Smooth muscle cell (in vitro differentiated cells): ENCODE results near the gene MEGF11. TPM values are rescaled to one million over a fixed set of nuclear protein-coding genes. Genes with fewer than 3 reads are reported as not detected.

Experiments
- DNase-seq: peaks from one replicate; lab custom pipeline; 2025; ENCODE audit not compliant: unreplicated experiment; lab: John Stamatoyannopoulos, UW
- H2AFZ ChIP-seq: fragments of 200-600 bp; sonication (generic); 2 replicates; pipeline ENCODE4 v1.6.0; 2016; ENCODE audit warnings: antibody characterized with exemption, low read depth, mild to moderate bottlenecking
- H3F3A ChIP-seq: fragments of 200-600 bp; sonication (generic); 2 replicates; pipeline ENCODE4 v1.6.0; 2017; ENCODE audit warnings: antibody characterized with exemption, low read depth
- H3K27ac ChIP-seq: fragments of 200-600 bp; sonication (generic); 2 replicates; pipeline ENCODE4 v1.5.1; 2016; ENCODE audit warnings: low read depth, mild to moderate bottlenecking
- H3K27me3 ChIP-seq: fragments of 200-600 bp; sonication (generic); 2 replicates; pipeline ENCODE4 v1.6.1; 2016; ENCODE audit warnings: low read depth, mild to moderate bottlenecking
- H3K36me3 ChIP-seq: fragments of 200-600 bp; sonication (generic); 2 replicates; pipeline ENCODE4 v1.5.1; 2016; ENCODE audit warnings: low read depth
- H3K4me1 ChIP-seq: fragments of 200-600 bp; sonication (generic); 2 replicates; pipeline ENCODE4 v1.5.1; 2016; ENCODE audit warnings: low read depth
- H3K4me2 ChIP-seq: fragments of 200-600 bp; sonication (generic); 2 replicates; pipeline ENCODE4 v1.6.0; 2016; ENCODE audit warnings: mild to moderate bottlenecking
- H3K4me3 ChIP-seq: fragments of 200-600 bp; sonication (generic); 2 replicates; pipeline ENCODE4 v1.5.1; 2016; ENCODE audit warnings: mild to moderate bottlenecking
- H3K79me2 ChIP-seq: fragments of 200-600 bp; sonication (generic); 2 replicates; pipeline ENCODE4 v1.6.0; 2016; ENCODE audit warnings: low read depth, mild to moderate bottlenecking
- H3K9ac ChIP-seq: fragments of 200-600 bp; sonication (generic); 2 replicates; pipeline ENCODE4 v1.6.0; 2016; ENCODE audit warnings: low read depth
- H3K9me3 ChIP-seq: fragments of 200-600 bp; sonication (generic); replicated peaks from 2 replicates; pipeline ENCODE4 v1.5.1; 2016; ENCODE audit warnings: low read depth
- H4K20me1 ChIP-seq: fragments of 200-600 bp; sonication (generic); 2 replicates; pipeline ENCODE4 v1.6.0; 2016; ENCODE audit warnings: low read depth
- WGBS: methylation state at CpG from one replicate; pipeline ENCODE4 v1.1.7; 2016; ENCODE audit warnings: low lambda C conversion rate; 5-methylcytosine and 5-hydroxymethylcytosine counted together
- polyA plus RNA-seq: library from polyadenylated mRNA; unstranded; fragments of >200 nt; fragmentation: Nextera tagmentation; extraction: Ambion mirVana; gene quantifications from 2 replicates; pipeline ENCODE4 v1.2.1, GENCODE V29; 2016
- total RNA-seq: library from RNA; depleted of rRNA; stranded (reverse); fragments of >200 nt; gene quantifications from 2 replicates; pipeline ENCODE4 v1.2.3, GENCODE V29; 2014
- TF ChIP-seq, protein P1 (sequence below): fragments of 200-600 bp; sonication (generic); IDR thresholded peaks from 2 replicates; pipeline ENCODE4 v1.5.1; 2017; ENCODE audit warnings: borderline replicate concordance, mild to moderate bottlenecking, antibody characterized with exemption; ENCODE audit not compliant: insufficient read depth, poor library complexity, severe bottlenecking

MEGF11 gene
- total and polyA plus RNA-seq, 2 experiments from 2014 or later, result 0.08 TPM; not detected in 1

DNA sequence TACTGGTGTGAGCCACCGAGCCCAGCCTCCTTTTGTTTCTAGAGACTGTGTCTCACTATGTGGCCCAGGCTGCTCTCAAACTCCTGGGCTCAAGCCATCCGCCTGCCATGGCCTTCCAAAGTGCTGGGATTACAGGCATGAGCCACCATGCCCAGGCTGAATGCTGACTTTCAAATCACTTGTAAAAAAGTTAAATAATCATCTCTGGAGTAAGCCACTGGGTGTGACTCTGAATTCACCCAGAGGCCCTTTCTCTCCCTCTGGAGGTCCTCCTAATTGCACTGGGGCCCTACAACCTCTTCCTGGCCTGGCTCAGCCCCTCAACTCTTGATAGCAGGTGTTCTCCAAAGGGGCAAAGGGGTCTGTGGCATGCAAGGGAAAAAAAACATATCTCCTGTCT is 54.8 kb downstream of the MEGF11 start:
- no peak overlapping the region for H3K27ac ChIP-seq
- H3K36me3 ChIP-seq, result no peaks in the 10 kb centered on the region
- H3K9me3 ChIP-seq, result no peaks in the 10 kb centered on the region
- no peaks in the 10 kb centered on the region for H3K27me3 ChIP-seq
- no peaks in the 10 kb centered on the region for H3K4me1 ChIP-seq
- no peaks in the 10 kb centered on the region for H3F3A ChIP-seq
- no peak for DNase-seq
- no peak overlapping the region for H3K9ac ChIP-seq
- TF ChIP-seq, protein P1, sequence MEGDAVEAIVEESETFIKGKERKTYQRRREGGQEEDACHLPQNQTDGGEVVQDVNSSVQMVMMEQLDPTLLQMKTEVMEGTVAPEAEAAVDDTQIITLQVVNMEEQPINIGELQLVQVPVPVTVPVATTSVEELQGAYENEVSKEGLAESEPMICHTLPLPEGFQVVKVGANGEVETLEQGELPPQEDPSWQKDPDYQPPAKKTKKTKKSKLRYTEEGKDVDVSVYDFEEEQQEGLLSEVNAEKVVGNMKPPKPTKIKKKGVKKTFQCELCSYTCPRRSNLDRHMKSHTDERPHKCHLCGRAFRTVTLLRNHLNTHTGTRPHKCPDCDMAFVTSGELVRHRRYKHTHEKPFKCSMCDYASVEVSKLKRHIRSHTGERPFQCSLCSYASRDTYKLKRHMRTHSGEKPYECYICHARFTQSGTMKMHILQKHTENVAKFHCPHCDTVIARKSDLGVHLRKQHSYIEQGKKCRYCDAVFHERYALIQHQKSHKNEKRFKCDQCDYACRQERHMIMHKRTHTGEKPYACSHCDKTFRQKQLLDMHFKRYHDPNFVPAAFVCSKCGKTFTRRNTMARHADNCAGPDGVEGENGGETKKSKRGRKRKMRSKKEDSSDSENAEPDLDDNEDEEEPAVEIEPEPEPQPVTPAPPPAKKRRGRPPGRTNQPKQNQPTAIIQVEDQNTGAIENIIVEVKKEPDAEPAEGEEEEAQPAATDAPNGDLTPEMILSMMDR, result no peak
- H2AFZ ChIP-seq, result no peak overlapping the region
- no peak overlapping the region for H3K4me3 ChIP-seq
- H4K20me1 ChIP-seq, result no peaks in the 10 kb centered on the region
- H3K79me2 ChIP-seq, result no peaks in the 10 kb centered on the region
- 91% methylated on average over 2 of the region's 2 CpGs for WGBS
- H3K4me2 ChIP-seq, result no peak overlapping the region

- TF ChIP-seq, protein P1, result no peak
- Histone ChIP-seq H3F3A (no peaks in the 10 kb centered on the region), H3K36me3 (no peaks in the 10 kb centered on the region), H2AFZ (no peak overlapping the region), H3K4me1 (no peaks in the 10 kb centered on the region), H3K4me3 (no peak overlapping the region), H4K20me1 (no peaks in the 10 kb centered on the region), H3K9ac (peak overlapping the region; percentile 73), H3K27me3 (no peaks in the 10 kb centered on the region), H3K27ac (peak overlapping the region; percentile 94), H3K79me2 (no peaks in the 10 kb centered on the region), H3K4me2 (peak overlapping the region; percentile 72), H3K9me3 (no peaks in the 10 kb centered on the region)
- DNase-seq, result no peak
- 15% methylated on average over 2 of the region's 2 CpGs for WGBS
These were observed 56.9 kb downstream of the MEGF11 start for GRCh38 chr15:66196602-66197001.

GRCh38 chr15:66195621-66196230 is 57.8 kb downstream of the MEGF11 start:
- no peak for DNase-seq
- no peaks in the 10 kb centered on the region for H3K27me3 ChIP-seq
- WGBS, result 90% methylated on average over 10 of the region's 10 CpGs
- H4K20me1 ChIP-seq, result no peaks in the 10 kb centered on the region
- no peak overlapping the region for H3K4me3 ChIP-seq
- H2AFZ ChIP-seq, result no peak overlapping the region
- H3K4me1 ChIP-seq, result no peaks in the 10 kb centered on the region
- peak overlapping the region; percentile 94 for H3K27ac ChIP-seq
- H3F3A ChIP-seq, result no peaks in the 10 kb centered on the region
- no peak overlapping the region for H3K4me2 ChIP-seq
- H3K79me2 ChIP-seq, result no peaks in the 10 kb centered on the region
- no peak overlapping the region for H3K9ac ChIP-seq
- no peaks in the 10 kb centered on the region for H3K9me3 ChIP-seq
- TF ChIP-seq, protein P1, result no peak
- H3K36me3 ChIP-seq, result no peaks in the 10 kb centered on the region

GRCh38 chr15:66193066-66193465 is 60.5 kb downstream of the MEGF11 start:
- no peak for DNase-seq
- no peaks in the 10 kb centered on the region for H4K20me1 ChIP-seq

More at GRCh38 chr15:66193066-66193465, 60.5 kb downstream of the MEGF11 start:
- H3K4me2 ChIP-seq, result no peak overlapping the region
- H3K36me3 ChIP-seq, result no peaks in the 10 kb centered on the region
- no peaks in the 10 kb centered on the region for H3K9me3 ChIP-seq
- TF ChIP-seq, protein P1, result no peak
- WGBS, result 62% methylated on average over 3 of the region's 3 CpGs
- peaks cover 8% of the 10 kb centered on the region for H3K4me1 ChIP-seq
- no peaks in the 10 kb centered on the region for H3K27me3 ChIP-seq
- no peaks in the 10 kb centered on the region for H3F3A ChIP-seq
- no peaks in the 10 kb centered on the region for H3K79me2 ChIP-seq
- no peak overlapping the region for H3K9ac ChIP-seq
- H3K27ac ChIP-seq, result no peak overlapping the region
- no peak overlapping the region for H3K4me3 ChIP-seq
- no peak overlapping the region for H2AFZ ChIP-seq
